Thyroid gland (tissue), 4 donors: ENCODE data around the gene FAM186B. TPM values are rescaled to one million over a fixed set of nuclear protein-coding genes. Genes with fewer than 3 reads are reported as not detected.

ENCODE experiments used
- DNase-seq, 2 donors: peaks; one replicate each; pipeline ENCODE4 v3.0.0-alpha.2; 2019
- H3K27ac ChIP-seq, 3 donors: fragments of 200-600 bp; sonication (generic); 1 replicate in 2 of 3; 2 replicates in 1 of 3; pipeline ENCODE4 v1.5.1; 2016 to 2019; ENCODE audit warnings: mild to moderate bottlenecking in 1 of 3, moderate library complexity in 1 of 3
- H3K27me3 ChIP-seq: fragments of 200-600 bp; sonication (generic); one replicate; pipeline ENCODE4 v1.5.1; 2019
- H3K36me3 ChIP-seq, 2 donors: fragments of 200-600 bp; sonication (generic); one replicate each; pipeline ENCODE4 v1.5.1; 2016 to 2019
- H3K4me1 ChIP-seq, 2 donors: fragments of 200-600 bp; sonication (generic); one replicate each; pipeline ENCODE4 v1.5.1; 2017 to 2019
- H3K4me3 ChIP-seq, 3 donors: fragments of 200-600 bp; sonication (generic); replicated peaks in 1 of 3; 1 replicate in 2 of 3; 2 replicates in 1 of 3; pipeline ENCODE4 v1.5.1; 2016; ENCODE audit warnings: mild to moderate bottlenecking in 1 of 3
- H3K9me3 ChIP-seq: fragments of 200-600 bp; sonication (generic); one replicate; pipeline ENCODE4 v1.5.1; 2017
- POLR2A ChIP-seq, 2 donors: fragments of 450-650 bp; IDR thresholded peaks; one replicate each; pipeline ENCODE4 v1.6.1; 2017; ENCODE audit warnings: antibody characterized with exemption in 2 of 2, mild to moderate bottlenecking in 2 of 2, moderate library complexity in 1 of 2
- WGBS, 2 donors: methylation state at CpG; one replicate each; pipeline ENCODE4 v1.1.5; 2017; 5-methylcytosine and 5-hydroxymethylcytosine counted together
- intact Hi-C: fragments of 100-400 bp; cut with DNase I; formaldehyde crosslinking; loops from one replicate; pipeline ENCODE4 v1.15.1; 2023
- total RNA-seq, 4 donors: library from RNA; depleted of rRNA; stranded (reverse); fragments of >200 nt; gene quantifications; one replicate each; pipeline ENCODE4 v1.2.3, GENCODE V29; 2016
- TF ChIP-seq, protein P1 (sequence below), 6 experiments: fragments of 200-600 bp in 3 of 6; fragments of 450-650 bp in 3 of 6; sonication (generic) in 3 of 6; IDR thresholded peaks; one replicate each; pipeline ENCODE4 v1.5.1; 2016 to 2019; ENCODE audit warnings: antibody characterized with exemption in 6 of 6, mild to moderate bottlenecking in 2 of 6, inconsistent platforms in 1 of 6, moderate library complexity in 1 of 6

The FAM186B gene
- total RNA-seq, 4 donors from 2014 or later, result 1.1 to 2.1 (median 1.4) TPM

DNA sequence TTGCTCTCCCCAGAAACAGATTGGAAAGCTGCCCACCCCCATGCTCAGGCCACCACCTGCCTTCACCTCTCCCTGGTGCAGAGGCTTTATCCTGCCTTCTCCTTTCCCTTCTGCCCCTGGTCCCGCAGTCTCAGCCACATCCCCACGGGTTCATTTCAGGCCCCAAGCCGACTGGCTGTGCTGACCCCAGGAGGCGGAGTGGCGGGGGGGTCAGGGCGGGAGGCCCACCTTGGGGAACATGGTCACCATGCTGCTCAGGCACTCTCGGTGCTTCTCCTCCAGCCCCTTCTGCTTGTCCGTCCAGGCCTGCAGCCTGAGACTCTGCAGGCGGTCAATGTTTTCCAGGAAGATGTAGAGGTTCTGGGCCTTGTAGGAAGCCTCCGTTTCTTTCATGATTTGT lies 6.9 kb downstream of the FAM186B start:
- WGBS, 2 donors, result 84 to 87% methylated on average over 10 of the region's 10 CpGs
- no peaks in the 10 kb centered on the region for H3K9me3 ChIP-seq
- intact Hi-C loops, result no loop called here
- no peak for TF ChIP-seq POLR2A (IDR thresholded peaks at IDR 0.05)
- TF ChIP-seq, protein P1, sequence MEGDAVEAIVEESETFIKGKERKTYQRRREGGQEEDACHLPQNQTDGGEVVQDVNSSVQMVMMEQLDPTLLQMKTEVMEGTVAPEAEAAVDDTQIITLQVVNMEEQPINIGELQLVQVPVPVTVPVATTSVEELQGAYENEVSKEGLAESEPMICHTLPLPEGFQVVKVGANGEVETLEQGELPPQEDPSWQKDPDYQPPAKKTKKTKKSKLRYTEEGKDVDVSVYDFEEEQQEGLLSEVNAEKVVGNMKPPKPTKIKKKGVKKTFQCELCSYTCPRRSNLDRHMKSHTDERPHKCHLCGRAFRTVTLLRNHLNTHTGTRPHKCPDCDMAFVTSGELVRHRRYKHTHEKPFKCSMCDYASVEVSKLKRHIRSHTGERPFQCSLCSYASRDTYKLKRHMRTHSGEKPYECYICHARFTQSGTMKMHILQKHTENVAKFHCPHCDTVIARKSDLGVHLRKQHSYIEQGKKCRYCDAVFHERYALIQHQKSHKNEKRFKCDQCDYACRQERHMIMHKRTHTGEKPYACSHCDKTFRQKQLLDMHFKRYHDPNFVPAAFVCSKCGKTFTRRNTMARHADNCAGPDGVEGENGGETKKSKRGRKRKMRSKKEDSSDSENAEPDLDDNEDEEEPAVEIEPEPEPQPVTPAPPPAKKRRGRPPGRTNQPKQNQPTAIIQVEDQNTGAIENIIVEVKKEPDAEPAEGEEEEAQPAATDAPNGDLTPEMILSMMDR (IDR thresholded peaks at IDR 0.05), result no peak
- no peak for DNase-seq
- no peaks in the 10 kb centered on the region for H3K27me3 ChIP-seq
- H3K27ac ChIP-seq, result no peak overlapping the region
- no peaks in the 10 kb centered on the region for H3K4me1 ChIP-seq
- no peak overlapping the region for H3K4me3 ChIP-seq
- H3K36me3 ChIP-seq, result no peaks in the 10 kb centered on the region

DNA sequence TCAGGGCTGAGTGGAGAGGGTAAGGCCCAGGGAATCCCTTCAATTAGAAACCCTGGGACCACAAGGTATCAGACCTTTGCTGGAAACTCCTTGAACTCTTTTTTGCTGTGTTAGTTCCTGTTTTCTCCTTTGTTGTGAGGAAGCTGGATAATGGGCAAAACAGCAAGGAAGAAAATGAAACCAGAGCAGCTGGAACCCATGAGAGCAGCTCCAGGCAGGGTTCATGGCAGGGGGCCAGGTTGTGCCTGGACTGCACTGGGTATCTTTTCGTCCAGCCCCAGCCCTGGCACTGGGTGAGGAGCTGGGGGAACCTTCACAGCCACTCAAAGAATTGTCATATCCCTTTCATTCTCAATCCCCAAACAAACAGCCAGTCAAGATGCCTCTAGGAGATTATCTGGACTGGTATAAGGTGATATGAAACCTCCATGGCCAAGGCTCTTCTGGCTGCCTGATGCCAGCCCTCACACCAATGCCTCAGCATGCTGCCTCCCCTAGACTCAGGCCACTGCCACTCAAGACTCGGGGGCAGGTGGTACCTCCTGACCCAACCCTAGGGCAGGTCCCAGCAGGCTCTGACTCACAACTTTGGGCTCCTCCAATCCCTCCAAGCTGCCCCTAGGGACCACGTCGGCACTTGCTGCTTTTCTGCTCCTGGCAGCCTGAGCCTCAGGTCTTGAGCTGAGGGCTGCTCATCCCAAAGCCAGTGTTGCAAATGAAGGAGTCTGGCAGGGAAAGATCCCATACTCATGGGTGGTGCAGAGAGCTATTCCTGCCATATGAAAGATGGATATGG lies 16.5 kb downstream of the FAM186B start:
- H3K36me3 ChIP-seq, result peaks cover 0 to 3% of the 10 kb centered on the region in 2 donors
- 69 to 77% methylated on average over 4 of the region's 4 CpGs for WGBS, 2 donors
- intact Hi-C loops, result no loop called here
- TF ChIP-seq, protein P1 (IDR thresholded peaks at IDR 0.05), result no peak
- TF ChIP-seq POLR2A (IDR thresholded peaks at IDR 0.05), result no peak
- no peaks in the 10 kb centered on the region for H3K27me3 ChIP-seq
- H3K27ac ChIP-seq, result no peak overlapping the region
- no peak overlapping the region for H3K4me3 ChIP-seq
- no peaks in the 10 kb centered on the region for H3K4me1 ChIP-seq
- no peaks in the 10 kb centered on the region for H3K9me3 ChIP-seq
- DNase-seq, result no peak

DNA sequence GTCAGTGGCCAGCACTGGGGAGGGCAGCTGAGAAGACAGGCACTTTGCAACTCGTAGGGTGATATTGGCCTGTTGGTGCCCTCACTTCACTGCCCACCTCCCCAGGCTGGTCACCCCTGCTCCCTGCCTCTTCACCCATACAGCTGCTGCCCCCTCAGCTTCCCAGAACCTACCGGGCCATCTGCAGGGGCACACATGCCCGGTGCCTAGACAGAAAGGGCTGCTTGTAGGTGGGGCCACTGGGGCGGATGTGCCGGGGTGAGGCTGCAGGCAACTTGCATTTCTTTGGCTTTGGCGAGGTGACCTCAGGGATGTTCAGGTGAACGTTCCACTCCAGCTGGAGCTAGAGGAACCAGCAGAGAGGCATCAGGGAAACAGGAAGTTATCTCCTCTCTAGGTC lies 17.2 kb downstream of the FAM186B start:
- 81 to 92% methylated on average over 6 to 7 of the region's 7 CpGs for WGBS, 2 donors
- intact Hi-C loops, result no loop called here
- H3K36me3 ChIP-seq, result peaks cover 0 to 3% of the 10 kb centered on the region in 2 donors
- H3K4me1 ChIP-seq, result peaks cover under 1 to 2% of the 10 kb centered on the region in 2 donors
- H3K4me3 ChIP-seq, result no peak overlapping the region
- TF ChIP-seq, protein P1 (IDR thresholded peaks at IDR 0.05), result no peak
- no peak for TF ChIP-seq POLR2A (IDR thresholded peaks at IDR 0.05)
- DNase-seq, result no peak
- H3K27me3 ChIP-seq, result no peaks in the 10 kb centered on the region
- no peaks in the 10 kb centered on the region for H3K9me3 ChIP-seq
- H3K27ac ChIP-seq, result no peak overlapping the region

DNA sequence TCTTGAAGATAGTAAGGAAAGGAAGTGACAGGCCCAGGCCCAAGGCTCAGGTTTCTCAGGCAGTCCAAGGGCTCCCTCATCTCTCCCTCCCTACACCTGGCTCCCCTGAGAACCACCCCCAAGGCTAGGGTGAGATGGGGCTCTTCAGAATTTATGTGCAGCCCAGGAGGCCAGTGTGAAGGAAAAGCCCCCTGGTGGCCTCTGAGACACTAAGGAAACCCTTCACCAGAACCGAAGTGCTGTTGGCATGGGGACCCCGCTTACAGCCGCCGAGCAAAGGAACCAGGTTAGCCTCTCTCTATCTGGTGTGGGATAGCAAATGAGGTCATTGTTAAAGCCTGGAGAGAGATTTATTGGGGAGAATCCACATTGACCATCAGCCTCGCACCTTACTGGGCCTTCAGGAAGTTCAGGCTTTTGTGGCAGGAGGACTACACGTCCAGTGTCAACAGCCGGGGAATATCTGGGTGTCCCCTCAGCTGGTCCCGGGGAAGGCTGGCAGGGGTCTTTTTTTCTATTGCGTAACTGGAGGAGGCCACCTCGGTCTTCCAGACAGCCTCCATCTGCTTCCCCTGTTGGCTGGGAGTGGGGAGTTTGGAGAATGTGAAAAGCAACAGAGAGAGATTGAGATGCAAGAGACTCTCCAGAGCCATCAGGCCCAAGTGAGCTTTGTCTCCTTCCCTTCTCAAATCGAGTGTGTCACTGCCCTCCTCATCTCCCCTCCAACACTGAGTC lies 18.1 kb downstream of the FAM186B start:
- no peak for DNase-seq
- TF ChIP-seq POLR2A (IDR thresholded peaks at IDR 0.05), result no peak
- TF ChIP-seq, protein P1 (IDR thresholded peaks at IDR 0.05), result no peak
- H3K27ac ChIP-seq, result no peak overlapping the region
- no peak overlapping the region for H3K4me3 ChIP-seq
- peaks cover 0 to 3% of the 10 kb centered on the region in 2 donors for H3K36me3 ChIP-seq
- H3K27me3 ChIP-seq, result no peaks in the 10 kb centered on the region
- 81 to 84% methylated on average over 11 of the region's 11 CpGs for WGBS, 2 donors
- intact Hi-C loops, result no loop called here
- H3K4me1 ChIP-seq, result peaks cover 9 to 10% of the 10 kb centered on the region in 2 donors
- no peaks in the 10 kb centered on the region for H3K9me3 ChIP-seq
